Cardiac muscle cell (in vitro differentiated cells and primary cell): ENCODE measurements around the gene NOS1. TPM values are rescaled to one million over a fixed set of nuclear protein-coding genes. Genes with fewer than 3 reads are reported as not detected.

Experiments used
- DNase-seq, 2 donors: peaks; one replicate each; pipeline versions ENCODE4 v3.0.0 to v3.0.0-alpha.2; 2010 to 2017; ENCODE audit warnings: low read depth in 1 of 2, low spot score in 1 of 2
- H3K27ac ChIP-seq: fragments of 200-600 bp; sonication (generic); 2 replicates; pipeline ENCODE4 v1.5.1; 2016
- H3K27me3 ChIP-seq: fragments of 200-600 bp; sonication (generic); 2 replicates; pipeline ENCODE4 v1.6.0; 2016; ENCODE audit warnings: control low read depth
- H3K36me3 ChIP-seq: fragments of 200-600 bp; sonication (generic); 2 replicates; pipeline ENCODE4 v1.5.1; 2016; ENCODE audit warnings: control low read depth
- H3K4me1 ChIP-seq: fragments of 200-600 bp; sonication (generic); 2 replicates; pipeline ENCODE4 v1.8.1; 2017; ENCODE audit warnings: low read depth, mild to moderate bottlenecking, mixed run types
- H3K4me3 ChIP-seq: fragments of 200-600 bp; sonication (generic); 2 replicates; pipeline ENCODE4 v1.5.1; 2016; ENCODE audit warnings: mild to moderate bottlenecking
- H3K9me3 ChIP-seq: fragments of 200-600 bp; sonication (generic); 2 replicates; pipeline ENCODE4 v1.5.1; 2017; ENCODE audit warnings: low read depth, mild to moderate bottlenecking, control low read depth
- polyA plus RNA-seq: library from polyadenylated mRNA; unstranded; fragments of >200 nt; fragmentation: Nextera tagmentation; extraction: Ambion mirVana; gene quantifications from 2 replicates; pipeline ENCODE4 v1.2.1, GENCODE V29; 2016
- total RNA-seq: library from RNA; depleted of rRNA; stranded (reverse); fragments of >200 nt; gene quantifications from 2 replicates; pipeline ENCODE4 v1.2.3, GENCODE V29; 2016
- TF ChIP-seq, protein P1 (sequence below): IDR thresholded peaks from 2 replicates; pipeline ENCODE4 v1.5.1; 2012; ENCODE audit warnings: low read depth, mild to moderate bottlenecking, low read length

NOS1 gene
- total and polyA plus RNA-seq, 2 experiments from 2014 or later, result not detected

DNA sequence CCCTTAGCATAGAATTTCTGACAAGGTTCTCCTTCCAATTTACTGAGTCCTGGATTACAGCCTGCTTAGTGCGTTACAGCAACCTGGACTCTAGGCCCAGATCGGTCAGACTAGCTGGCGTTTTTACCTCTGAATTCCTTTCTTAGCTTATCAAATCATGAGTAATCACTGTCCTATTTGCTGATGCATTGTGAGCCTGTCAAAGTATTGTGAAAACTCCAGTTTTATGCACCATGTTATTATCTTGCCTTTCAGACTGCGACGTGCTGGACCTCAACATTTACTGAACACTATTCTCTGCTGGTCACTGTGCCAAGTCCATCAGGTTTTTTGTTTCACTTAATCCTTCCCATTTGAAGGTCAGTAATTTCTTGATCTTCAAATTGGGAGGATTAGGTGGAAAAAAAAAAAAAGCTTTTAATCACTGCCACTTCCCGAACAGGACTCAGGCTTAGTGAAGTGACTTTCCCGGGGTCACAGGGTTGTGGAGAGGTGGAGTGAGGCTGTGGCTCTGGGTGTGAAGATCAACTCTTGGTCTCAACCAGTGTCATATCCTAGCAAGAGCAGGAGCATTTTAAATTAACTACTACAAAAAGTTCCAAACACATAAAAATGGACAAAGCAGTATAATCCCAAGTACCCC is 202.4 kb downstream of the NOS1 start:
- Histone ChIP-seq H3K36me3 (peaks cover 50% of the 10 kb centered on the region), H3K4me3 (no peak overlapping the region)
- DNase-seq, result peak in 1 of 2 donors; percentile 26

More for the DNA sequence above, 202.4 kb downstream of the NOS1 start:
- H3K27ac ChIP-seq, result no peak overlapping the region
- no peaks in the 10 kb centered on the region for H3K27me3 ChIP-seq
- no peaks in the 10 kb centered on the region for H3K4me1 ChIP-seq
- TF ChIP-seq, protein P1, sequence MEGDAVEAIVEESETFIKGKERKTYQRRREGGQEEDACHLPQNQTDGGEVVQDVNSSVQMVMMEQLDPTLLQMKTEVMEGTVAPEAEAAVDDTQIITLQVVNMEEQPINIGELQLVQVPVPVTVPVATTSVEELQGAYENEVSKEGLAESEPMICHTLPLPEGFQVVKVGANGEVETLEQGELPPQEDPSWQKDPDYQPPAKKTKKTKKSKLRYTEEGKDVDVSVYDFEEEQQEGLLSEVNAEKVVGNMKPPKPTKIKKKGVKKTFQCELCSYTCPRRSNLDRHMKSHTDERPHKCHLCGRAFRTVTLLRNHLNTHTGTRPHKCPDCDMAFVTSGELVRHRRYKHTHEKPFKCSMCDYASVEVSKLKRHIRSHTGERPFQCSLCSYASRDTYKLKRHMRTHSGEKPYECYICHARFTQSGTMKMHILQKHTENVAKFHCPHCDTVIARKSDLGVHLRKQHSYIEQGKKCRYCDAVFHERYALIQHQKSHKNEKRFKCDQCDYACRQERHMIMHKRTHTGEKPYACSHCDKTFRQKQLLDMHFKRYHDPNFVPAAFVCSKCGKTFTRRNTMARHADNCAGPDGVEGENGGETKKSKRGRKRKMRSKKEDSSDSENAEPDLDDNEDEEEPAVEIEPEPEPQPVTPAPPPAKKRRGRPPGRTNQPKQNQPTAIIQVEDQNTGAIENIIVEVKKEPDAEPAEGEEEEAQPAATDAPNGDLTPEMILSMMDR, result no peak
- H3K9me3 ChIP-seq, result no peaks in the 10 kb centered on the region

Other genes starting within 250 kb of the NOS1 start
- gene FBXO21, start 171.2 kb downstream of the NOS1 start, total RNA-seq, result 190 and 203 TPM in 2 replicates
- 53.7 and 66.8 TPM in 2 replicates for gene FBXO21, start 171.2 kb downstream of the NOS1 start, polyA plus RNA-seq